GM19238 (cell line): Measurements from ENCODE around the gene KCNK10.

Experiments
- DNase-seq: peaks from one replicate; pipeline ENCODE4 v3.0.0; 2011; ENCODE audit warnings: low spot score; ENCODE audit not compliant: insufficient read length

The KCNK10 gene

GRCh38 chr14:88323086-88323522, at the start of gene KCNK10:
KCNK10 (minus strand) TSS chr14:88323269; CDS start chr14:88322798, 471 bp downstream.
- no peak for DNase-seq

GRCh38 chr14:88369496-88369895, 46.4 kb upstream of the KCNK10 start:
- DNase-seq = no peak

- DNase-seq = no peak
These were observed 41.8 kb upstream of the KCNK10 start for GRCh38 chr14:88364710-88365413.

GRCh38 chr14:88363644-88364043, 40.6 kb upstream of the KCNK10 start:
- DNase-seq = no peak

GRCh38 chr14:88359500-88359899, 36.4 kb upstream of the KCNK10 start:
- no peak for DNase-seq

GRCh38 chr14:88354358-88354757, 31.3 kb upstream of the KCNK10 start:
- no peak for DNase-seq

GRCh38 chr14:88352698-88353097, 29.6 kb upstream of the KCNK10 start:
- DNase-seq = no peak

- no peak for DNase-seq
These were observed 29.1 kb upstream of the KCNK10 start for GRCh38 chr14:88351966-88352691.

GRCh38 chr14:88348546-88348945, 25.5 kb upstream of the KCNK10 start:
- no peak for DNase-seq

- no peak for DNase-seq
These were observed 23.1 kb upstream of the KCNK10 start for GRCh38 chr14:88346048-88346639.

GRCh38 chr14:88342980-88343379, 19.9 kb upstream of the KCNK10 start:
- DNase-seq = no peak

GRCh38 chr14:88340357-88340756, 17.3 kb upstream of the KCNK10 start:
- no peak for DNase-seq

GRCh38 chr14:88333036-88333435, 10.0 kb upstream of the KCNK10 start:
- no peak for DNase-seq

GRCh38 chr14:88327497-88327896, 4.4 kb upstream of the KCNK10 start:
- DNase-seq = no peak

- DNase-seq = no peak
These were observed 3.5 kb upstream of the KCNK10 start for GRCh38 chr14:88326352-88327103.

- DNase-seq = no peak
These were observed 2.8 kb upstream of the KCNK10 start for GRCh38 chr14:88325883-88326282.

GRCh38 chr14:88324930-88325329, 1.9 kb upstream of the KCNK10 start:
- DNase-seq = no peak

GRCh38 chr14:88324491-88324890, 1.4 kb upstream of the KCNK10 start:
- DNase-seq = no peak

GRCh38 chr14:88323523-88324199, 592 bp upstream of the KCNK10 start:
- peak; percentile 71 for DNase-seq

- no peak for DNase-seq
These were observed 474 bp downstream of the KCNK10 start for GRCh38 chr14:88322504-88323085.
